Measurements from ENCODE around the gene UBA52. TPM values are rescaled to one million over a fixed set of nuclear protein-coding genes. Genes with fewer than 3 reads are reported as not detected.

Gene UBA52
- total and polyA plus RNA-seq, 2 donors (not counting 1 experiment from before 2014, with no cell fraction given), result 1,837 to 5,694 TPM

DNA sequence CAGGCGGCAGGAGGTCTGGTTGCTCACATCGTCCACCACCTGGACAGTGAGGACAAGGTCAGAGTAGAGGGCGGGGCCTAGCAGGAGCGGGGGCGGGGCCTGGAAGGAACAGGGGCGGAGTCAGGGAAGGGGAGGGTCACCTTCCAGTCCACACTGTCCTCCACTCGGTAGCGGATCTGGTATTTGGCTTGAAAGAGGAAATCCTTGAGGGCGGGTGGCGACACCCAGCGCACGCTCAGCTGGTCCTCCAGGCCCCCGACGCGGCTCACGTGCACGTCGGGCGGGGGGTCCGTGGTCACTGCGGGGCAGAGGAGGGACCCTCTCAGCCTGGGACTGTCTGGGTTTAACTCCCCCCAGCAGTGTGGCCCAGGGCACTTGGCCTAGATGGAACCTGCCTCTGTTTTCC, 25.1 kb downstream of the UBA52 start:
- Mint-ChIP-seq H3K27me3 (peaks cover 14% of the 10 kb centered on the region), H3K27ac (no peak overlapping the region), H3K4me3 (no peak overlapping the region), H3K9me3 (ENCODE audit: insufficient read depth) (no peaks in the 10 kb centered on the region), H3K4me1 (peaks cover 16% of the 10 kb centered on the region)
- H3K27ac ChIP-seq (ENCODE audit: low read length in 2 of 2), result no peak overlapping the region
- H3K27me3 ChIP-seq (replicated peaks in 1 of 4; ENCODE audit: control extremely low read depth in 1 of 4, control insufficient read depth in 3 of 4, insufficient read depth in 4 of 4, low read length in 3 of 4), result peaks cover 0 to 39% (median 9%) of the 10 kb centered on the region in 4 experiments
- H3K9ac ChIP-seq (ENCODE audit: low read length), result no peak overlapping the region
- H3K4me1 ChIP-seq (ENCODE audit: control insufficient read depth in 2 of 2, insufficient read depth in 2 of 2, low read length in 2 of 2), result peaks cover 12 to 26% of the 10 kb centered on the region in 2 donors
- H3K4me3 ChIP-seq (ENCODE audit: control extremely low read depth in 1 of 5, extremely low read depth in 1 of 5, insufficient read depth in 1 of 5, low read depth in 2 of 5, low read length in 4 of 5), result no peak overlapping the region
- POLR2A ChIA-PET, result no interaction called here
- no peaks in the 10 kb centered on the region for H3K79me2 ChIP-seq (ENCODE audit: control insufficient read depth, insufficient read depth, low read length)
- H3K36me3 ChIP-seq (replicated peaks in 1 of 2; ENCODE audit: control extremely low read depth in 1 of 2, control insufficient read depth in 1 of 2, extremely low read depth in 1 of 2, insufficient read depth in 2 of 2, low read length in 1 of 2), result no peaks in the 10 kb centered on the region
- H3K9me3 ChIP-seq (ENCODE audit: control extremely low read depth in 1 of 3, control insufficient read depth in 2 of 3, insufficient read depth in 1 of 3, low read length in 2 of 3), result no peaks in the 10 kb centered on the region
- H4K20me1 ChIP-seq (ENCODE audit: control insufficient read depth, insufficient read depth, low read length, poor library complexity, severe bottlenecking), result no peaks in the 10 kb centered on the region
- intact Hi-C loops (cut with micrococcal nuclease), result no loop called here
- no peak for TF ChIP-seq EZH2 (IDR thresholded peaks at IDR 0.05; ENCODE audit: borderline replicate concordance, insufficient read depth, low read depth, low read length, poor library complexity, severe bottlenecking)
- TF ChIP-seq, protein P1, sequence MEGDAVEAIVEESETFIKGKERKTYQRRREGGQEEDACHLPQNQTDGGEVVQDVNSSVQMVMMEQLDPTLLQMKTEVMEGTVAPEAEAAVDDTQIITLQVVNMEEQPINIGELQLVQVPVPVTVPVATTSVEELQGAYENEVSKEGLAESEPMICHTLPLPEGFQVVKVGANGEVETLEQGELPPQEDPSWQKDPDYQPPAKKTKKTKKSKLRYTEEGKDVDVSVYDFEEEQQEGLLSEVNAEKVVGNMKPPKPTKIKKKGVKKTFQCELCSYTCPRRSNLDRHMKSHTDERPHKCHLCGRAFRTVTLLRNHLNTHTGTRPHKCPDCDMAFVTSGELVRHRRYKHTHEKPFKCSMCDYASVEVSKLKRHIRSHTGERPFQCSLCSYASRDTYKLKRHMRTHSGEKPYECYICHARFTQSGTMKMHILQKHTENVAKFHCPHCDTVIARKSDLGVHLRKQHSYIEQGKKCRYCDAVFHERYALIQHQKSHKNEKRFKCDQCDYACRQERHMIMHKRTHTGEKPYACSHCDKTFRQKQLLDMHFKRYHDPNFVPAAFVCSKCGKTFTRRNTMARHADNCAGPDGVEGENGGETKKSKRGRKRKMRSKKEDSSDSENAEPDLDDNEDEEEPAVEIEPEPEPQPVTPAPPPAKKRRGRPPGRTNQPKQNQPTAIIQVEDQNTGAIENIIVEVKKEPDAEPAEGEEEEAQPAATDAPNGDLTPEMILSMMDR (IDR thresholded peaks at IDR 0.05), result no peak
- 14% methylated on average over 14 of the region's 21 CpGs for WGBS (ENCODE audit: insufficient coverage)
- ATAC-seq (ENCODE audit: low read depth) (no peak), DNase-seq (peak; percentile 35)
- H3K4me2 ChIP-seq (replicated peaks; ENCODE audit: low read depth, low read length, poor library complexity, severe bottlenecking), result peak overlapping the region; percentile 36
- H2AFZ ChIP-seq (ENCODE audit: insufficient read depth, low read depth, low read length, poor library complexity, severe bottlenecking), result no peak overlapping the region
- CTCF ChIA-PET, result interaction anchor here (1.1 to 6.3 kb wide), 2 partner anchors 214 to 251 kb away, joined by 3 to 47 read pairs; no protein-coding TSS in a partner anchor

DNA sequence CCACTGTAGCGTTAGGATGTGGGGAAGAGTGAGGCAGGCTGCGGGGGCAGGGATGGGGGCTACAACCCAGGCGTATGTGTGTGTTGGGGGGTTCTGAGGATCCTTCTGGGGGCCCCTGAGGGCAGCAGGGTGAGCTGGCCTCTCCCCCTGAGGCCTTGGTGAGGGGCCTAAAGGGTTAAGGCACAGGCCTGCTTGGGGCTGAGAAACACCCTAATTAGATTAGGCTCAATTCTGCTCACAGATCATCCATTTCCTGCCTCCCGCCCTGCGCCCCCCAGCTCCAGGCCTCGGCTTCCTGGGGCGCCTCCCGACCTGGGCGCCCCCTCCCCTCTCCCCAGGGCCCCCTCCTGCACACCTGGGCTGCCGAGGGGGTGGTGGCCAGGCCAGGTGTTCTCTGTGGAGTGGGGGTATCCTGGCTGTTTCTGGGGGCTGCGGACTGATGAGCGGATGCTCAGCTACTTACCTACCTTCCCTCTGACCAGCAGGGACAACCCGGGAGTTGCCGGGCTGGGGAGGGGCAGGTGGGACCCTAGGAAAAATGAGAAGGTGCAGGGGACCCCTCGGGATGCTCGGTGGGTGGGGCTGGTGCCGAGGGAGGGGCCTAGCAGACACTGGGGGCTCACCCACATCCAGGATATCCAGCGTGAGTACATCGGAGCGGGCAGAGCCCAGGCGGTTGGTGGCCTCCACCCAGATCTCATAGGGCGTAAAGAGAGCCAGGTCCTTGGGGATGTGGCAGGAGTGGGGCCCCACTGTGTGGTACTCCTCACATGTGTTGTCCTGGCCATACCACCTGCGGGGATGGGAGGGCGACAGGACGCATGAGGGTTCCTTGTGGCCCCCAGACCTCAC, 26.4 kb downstream of the UBA52 start:
- TF ChIP-seq, protein P1 (IDR thresholded peaks at IDR 0.05), result no peak
- TF ChIP-seq EZH2 (IDR thresholded peaks at IDR 0.05; ENCODE audit: borderline replicate concordance, insufficient read depth, low read depth, low read length, poor library complexity, severe bottlenecking), result no peak
- no peak overlapping the region for H3K4me3 Mint-ChIP-seq
- H3K27ac Mint-ChIP-seq, result no peak overlapping the region
- Histone ChIP-seq H3K4me3 (ENCODE audit: control extremely low read depth in 1 of 5, extremely low read depth in 1 of 5, insufficient read depth in 1 of 5, low read depth in 2 of 5, low read length in 4 of 5) (no peak overlapping the region), H4K20me1 (ENCODE audit: control insufficient read depth, insufficient read depth, low read length, poor library complexity, severe bottlenecking) (no peaks in the 10 kb centered on the region), H3K27me3 (replicated peaks in 1 of 4; ENCODE audit: control extremely low read depth in 1 of 4, control insufficient read depth in 3 of 4, insufficient read depth in 4 of 4, low read length in 3 of 4) (peaks cover 0 to 48% (median 14%) of the 10 kb centered on the region in 4 experiments), H3K79me2 (ENCODE audit: control insufficient read depth, insufficient read depth, low read length) (no peaks in the 10 kb centered on the region), H3K4me2 (replicated peaks; ENCODE audit: low read depth, low read length, poor library complexity, severe bottlenecking) (no peak overlapping the region), H3K9me3 (ENCODE audit: control extremely low read depth in 1 of 3, control insufficient read depth in 2 of 3, insufficient read depth in 1 of 3, low read length in 2 of 3) (no peaks in the 10 kb centered on the region), H3K9ac (ENCODE audit: low read length) (no peak overlapping the region), H3K36me3 (replicated peaks in 1 of 2; ENCODE audit: control extremely low read depth in 1 of 2, control insufficient read depth in 1 of 2, extremely low read depth in 1 of 2, insufficient read depth in 2 of 2, low read length in 1 of 2) (no peaks in the 10 kb centered on the region), H3K4me1 (ENCODE audit: control insufficient read depth in 2 of 2, insufficient read depth in 2 of 2, low read length in 2 of 2) (peaks cover 12 to 26% of the 10 kb centered on the region in 2 donors), H2AFZ (ENCODE audit: insufficient read depth, low read depth, low read length, poor library complexity, severe bottlenecking) (no peak overlapping the region), H3K27ac (ENCODE audit: low read length in 2 of 2) (no peak overlapping the region)
- ChIA-PET CTCF (no interaction called here), POLR2A (interaction anchor here (1.3 kb wide), 1 partner anchor 9 kb away, joined by 3 read pairs; the partner anchor contains the start of gene REX1BD)
- H3K4me1 Mint-ChIP-seq, result peaks cover 17% of the 10 kb centered on the region
- DNase-seq (no peak), ATAC-seq (ENCODE audit: low read depth) (no peak)
- H3K9me3 Mint-ChIP-seq (ENCODE audit: insufficient read depth), result no peaks in the 10 kb centered on the region
- peaks cover 24% of the 10 kb centered on the region for H3K27me3 Mint-ChIP-seq
- 74% methylated on average over 11 of the region's 25 CpGs for WGBS (ENCODE audit: insufficient coverage)
- intact Hi-C loops (cut with micrococcal nuclease), result no loop called here

Data from B cell (primary cell).